Activated T-cell treated with anti-CD3 and anti-CD28 coated beads, Interleukin-2, amount 50 U/mL, for 72 hours (primary cell): ENCODE results near the gene SLC49A3. TPM values are rescaled to one million over a fixed set of nuclear protein-coding genes. Genes with fewer than 3 reads are reported as not detected.
A peak's percentile ranks its signal among the peaks of the same experiment; 100 is the strongest.
"Not testable (repeated sequence)": the region's sequence is repeated elsewhere in the genome, so short reads cannot be mapped to it uniquely, and the experiment has no call there.

Source experiments
- ATAC-seq, 2 donors: fragments of 150-1000 bp; cut with Tn5 transposase; replicated peaks in 1 of 2; 2 replicates each; pipeline ENCODE4 v1.10.0; 2021; ENCODE audit warnings: moderate library complexity in 2 of 2, mild to moderate bottlenecking in 1 of 2
- DNase-seq, 2 donors: peaks; one replicate each; pipeline ENCODE4 v3.0.0; 2021 to 2022; ENCODE audit warnings: mixed read lengths in 1 of 2
- H3K27ac Mint-ChIP-seq: one replicate; pipeline ENCODE4 v1.8.0; 2022; ENCODE audit warnings: mild to moderate bottlenecking, moderate library complexity, mixed read lengths
- H3K27me3 Mint-ChIP-seq: one replicate; pipeline ENCODE4 v1.8.0; 2022; ENCODE audit warnings: low read depth, mixed read lengths
- H3K36me3 Mint-ChIP-seq, 2 donors: one replicate each; pipeline ENCODE4 v1.8.0; 2022; ENCODE audit warnings: mixed read lengths in 2 of 2, mild to moderate bottlenecking in 1 of 2; ENCODE audit not compliant: insufficient read depth in 2 of 2
- H3K4me1 Mint-ChIP-seq: one replicate; pipeline ENCODE4 v1.8.0; 2022; ENCODE audit warnings: low read depth, mixed read lengths
- H3K4me3 Mint-ChIP-seq, 2 donors: one replicate each; pipeline ENCODE4 v1.8.0; 2022; ENCODE audit warnings: mild to moderate bottlenecking in 2 of 2, mixed read lengths in 2 of 2, moderate library complexity in 2 of 2
- H3K9me3 Mint-ChIP-seq, 2 donors: one replicate each; pipeline ENCODE4 v1.8.0; 2022; ENCODE audit warnings: mixed read lengths in 2 of 2
- total RNA-seq, 2 donors: library from RNA; stranded (reverse); gene quantifications; one replicate each; pipeline ENCODE4 v1.2.3, GENCODE V29; 2022

SLC49A3 gene
- total RNA-seq, 2 donors from 2014 or later = 0.29 to 0.37 TPM

DNA sequence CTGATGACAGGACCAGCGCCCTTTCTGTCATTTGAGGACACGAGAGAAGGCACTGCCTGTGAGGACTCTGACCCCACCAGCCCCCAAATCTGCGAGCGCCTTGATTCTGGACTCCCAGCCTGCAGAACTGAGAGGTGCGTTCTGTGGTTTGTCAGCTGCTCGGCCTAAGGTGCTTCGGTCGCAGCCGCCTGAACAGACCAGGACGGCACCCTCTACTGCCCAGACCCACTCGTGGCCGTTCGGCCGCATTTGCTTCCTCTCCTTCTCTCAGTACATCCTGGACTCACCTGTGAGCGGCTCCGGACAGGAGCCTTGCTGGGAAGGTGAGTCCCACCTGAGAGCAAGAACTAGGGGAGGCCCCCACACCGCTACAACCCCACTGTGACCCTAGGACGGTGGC is 25.1 kb upstream of the SLC49A3 start:
- Mint-ChIP-seq H3K27ac (no peak overlapping the region), H3K4me1 (peaks cover 11% of the 10 kb centered on the region), H3K9me3 (no peaks in the 10 kb centered on the region), H3K36me3 (no peaks in the 10 kb centered on the region), H3K27me3 (no peaks in the 10 kb centered on the region), H3K4me3 (no peak overlapping the region)
- DNase-seq (no peak), ATAC-seq (no peak)

DNA sequence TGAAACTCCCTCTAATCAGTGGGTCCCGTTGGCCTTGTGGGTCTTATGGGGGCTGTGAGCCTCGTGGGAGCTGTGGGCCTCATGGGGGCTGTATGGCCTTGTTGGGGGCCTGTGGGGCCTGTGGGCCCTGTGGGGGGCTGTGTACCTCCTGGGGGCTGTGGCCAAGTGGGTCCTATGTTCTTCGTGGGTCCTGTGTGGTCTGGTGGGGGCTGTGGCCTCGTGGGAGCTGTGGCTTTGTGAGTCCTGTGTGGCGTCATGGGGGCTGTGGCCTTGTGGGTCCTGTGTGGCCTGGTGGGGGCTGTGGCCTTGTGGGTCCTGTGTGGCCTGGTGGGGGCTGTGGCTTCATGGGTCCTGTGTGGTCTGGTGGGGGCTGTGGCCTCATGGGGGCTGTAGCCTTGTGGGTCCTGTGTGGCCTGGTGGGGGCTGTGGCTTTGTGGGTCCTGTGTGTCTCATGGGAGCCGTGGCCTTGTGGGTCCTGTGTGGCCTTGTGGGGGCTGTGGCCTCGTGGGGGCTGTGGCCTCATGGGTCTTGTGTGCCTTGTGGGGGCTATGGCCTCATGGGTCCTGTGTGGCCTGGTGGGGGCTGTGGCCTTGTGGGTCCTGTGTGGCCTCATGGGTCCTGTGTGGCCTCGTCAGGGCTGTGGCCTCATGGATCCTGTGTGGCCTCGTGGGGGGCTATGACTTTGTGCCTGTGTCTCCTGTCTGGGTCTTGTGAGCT is 24.1 kb upstream of the SLC49A3 start:
- no peak for ATAC-seq
- H3K4me3 Mint-ChIP-seq = no peak overlapping the region
- no peaks in the 10 kb centered on the region for H3K27me3 Mint-ChIP-seq
- peaks cover 17% of the 10 kb centered on the region for H3K4me1 Mint-ChIP-seq
- DNase-seq = no peak
- H3K27ac Mint-ChIP-seq = no peak overlapping the region
- H3K36me3 Mint-ChIP-seq = no peaks in the 10 kb centered on the region
- H3K9me3 Mint-ChIP-seq = no peaks in the 10 kb centered on the region

DNA sequence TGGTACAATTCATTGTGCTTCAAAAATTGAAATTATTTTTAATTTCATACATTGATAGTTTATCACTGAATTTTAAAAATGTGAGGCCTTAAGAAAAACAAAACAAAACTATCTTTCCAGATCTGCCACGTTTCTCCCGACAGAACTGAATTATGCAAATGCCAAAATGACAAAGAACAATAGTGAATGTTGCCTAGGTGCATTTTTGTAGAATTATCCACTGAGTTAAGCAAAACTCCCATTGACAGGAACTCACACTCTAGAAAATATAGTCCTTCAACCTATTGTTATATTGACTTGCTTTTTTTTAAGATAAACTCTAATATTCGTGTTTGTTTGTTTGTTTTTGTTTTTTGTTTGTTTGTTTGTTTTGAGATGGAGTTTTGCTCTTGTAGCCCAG is 23.1 kb upstream of the SLC49A3 start:
- Mint-ChIP-seq H3K36me3 (no peaks in the 10 kb centered on the region), H3K27ac (no peak overlapping the region), H3K4me3 (no peak overlapping the region), H3K27me3 (no peaks in the 10 kb centered on the region), H3K4me1 (peaks cover 17% of the 10 kb centered on the region), H3K9me3 (no peaks in the 10 kb centered on the region)
- no peak for DNase-seq
- no peak for ATAC-seq

DNA sequence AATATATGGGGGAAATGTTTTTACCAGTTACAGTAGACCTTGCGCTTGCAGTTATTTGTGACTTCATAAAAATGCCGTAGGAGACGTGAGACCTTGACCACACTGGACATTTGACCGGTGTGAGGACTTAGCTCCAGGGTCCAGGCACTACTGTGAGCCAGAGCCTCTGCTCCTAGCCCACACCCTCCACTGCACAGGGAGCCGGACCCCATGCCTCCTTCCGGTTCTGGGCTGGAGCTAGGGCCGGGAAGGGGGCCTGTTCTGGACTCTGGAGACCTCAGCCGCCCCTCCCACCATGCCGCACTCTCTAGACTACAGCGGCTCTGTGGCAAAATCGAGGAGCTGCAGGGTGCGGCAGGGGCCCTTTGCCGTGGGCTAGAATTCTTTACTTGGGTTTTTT is 22.0 kb upstream of the SLC49A3 start:
- Mint-ChIP-seq H3K4me3 (no peak overlapping the region), H3K9me3 (no peaks in the 10 kb centered on the region), H3K27ac (no peak overlapping the region), H3K4me1 (peaks cover 17% of the 10 kb centered on the region), H3K36me3 (no peaks in the 10 kb centered on the region), H3K27me3 (no peaks in the 10 kb centered on the region)
- DNase-seq (no peak), ATAC-seq (no peak)

DNA sequence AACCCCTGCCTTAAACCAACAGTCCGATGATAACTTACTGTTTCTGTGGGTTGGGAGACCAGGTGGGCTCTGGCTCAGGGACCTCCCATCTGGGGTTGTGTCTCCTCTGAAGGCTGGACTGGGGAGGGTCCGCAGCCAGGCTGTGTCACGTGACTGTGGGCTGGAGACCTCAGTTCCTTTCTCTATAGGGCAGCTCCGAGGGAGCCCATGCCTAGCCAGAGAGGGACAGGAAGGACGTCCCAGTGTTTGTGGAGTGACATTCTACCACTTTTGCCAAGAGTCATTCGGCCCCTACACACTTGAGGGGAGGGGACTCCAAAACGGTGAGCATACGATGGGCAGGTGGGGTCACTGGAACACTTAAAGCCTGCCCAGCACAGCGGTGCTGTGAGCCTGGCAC is 21.2 kb upstream of the SLC49A3 start:
- Mint-ChIP-seq H3K9me3 (no peaks in the 10 kb centered on the region), H3K36me3 (no peaks in the 10 kb centered on the region), H3K27ac (no peak overlapping the region), H3K4me3 (no peak overlapping the region), H3K27me3 (no peaks in the 10 kb centered on the region), H3K4me1 (peaks cover 21% of the 10 kb centered on the region)
- ATAC-seq (no peak), DNase-seq (no peak)

DNA sequence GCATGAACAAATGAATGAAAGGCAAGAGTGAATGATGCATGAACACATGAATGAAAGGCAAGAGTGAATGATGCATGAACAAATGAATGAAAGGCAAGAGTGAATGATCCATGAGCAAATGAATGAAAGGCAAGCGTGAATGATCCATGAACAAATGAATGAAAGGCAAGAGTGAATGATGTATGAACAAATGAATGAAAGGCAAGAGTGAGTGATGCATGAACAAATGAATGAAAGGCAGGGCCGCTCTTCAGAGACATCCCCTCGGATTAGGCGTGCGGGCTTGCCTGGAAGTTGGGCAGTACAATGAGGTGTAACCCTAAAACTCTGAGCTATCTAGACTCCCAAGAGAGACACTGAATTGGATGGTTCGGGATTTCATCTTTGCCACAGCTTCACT is 20.4 kb upstream of the SLC49A3 start:
- Mint-ChIP-seq H3K4me3 (peak overlapping the region in 1 of 2 donors; percentile 3), H3K27ac (no peak overlapping the region), H3K9me3 (no peaks in the 10 kb centered on the region)

DNA sequence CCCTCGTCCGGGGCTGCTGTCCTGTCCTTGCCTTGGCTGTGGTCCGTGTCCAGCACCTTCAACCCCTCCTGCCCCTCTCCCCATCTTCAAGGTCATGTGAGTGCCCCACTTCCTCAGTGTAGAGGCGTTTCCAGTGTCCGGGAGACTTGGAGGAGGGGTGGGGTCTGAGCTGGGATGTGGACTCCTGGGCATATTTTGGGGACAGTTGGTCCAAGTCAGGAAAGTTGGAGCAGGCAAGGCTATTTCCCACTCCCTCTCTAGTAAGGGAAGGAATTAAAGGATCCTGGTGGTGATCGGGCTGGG is 19.6 kb upstream of the SLC49A3 start:
- Mint-ChIP-seq H3K27me3 (no peaks in the 10 kb centered on the region), H3K27ac (no peak overlapping the region), H3K36me3 (no peaks in the 10 kb centered on the region), H3K4me3 (no peak overlapping the region), H3K4me1 (peaks cover 21% of the 10 kb centered on the region), H3K9me3 (no peaks in the 10 kb centered on the region)
- ATAC-seq = no peak
- DNase-seq = no peak

More for the DNA sequence above, 20.4 kb upstream of the SLC49A3 start:
- ATAC-seq (no peak), DNase-seq (no peak)
- peaks cover 21% of the 10 kb centered on the region for H3K4me1 Mint-ChIP-seq
- no peaks in the 10 kb centered on the region for H3K27me3 Mint-ChIP-seq
- H3K36me3 Mint-ChIP-seq = no peaks in the 10 kb centered on the region

DNA sequence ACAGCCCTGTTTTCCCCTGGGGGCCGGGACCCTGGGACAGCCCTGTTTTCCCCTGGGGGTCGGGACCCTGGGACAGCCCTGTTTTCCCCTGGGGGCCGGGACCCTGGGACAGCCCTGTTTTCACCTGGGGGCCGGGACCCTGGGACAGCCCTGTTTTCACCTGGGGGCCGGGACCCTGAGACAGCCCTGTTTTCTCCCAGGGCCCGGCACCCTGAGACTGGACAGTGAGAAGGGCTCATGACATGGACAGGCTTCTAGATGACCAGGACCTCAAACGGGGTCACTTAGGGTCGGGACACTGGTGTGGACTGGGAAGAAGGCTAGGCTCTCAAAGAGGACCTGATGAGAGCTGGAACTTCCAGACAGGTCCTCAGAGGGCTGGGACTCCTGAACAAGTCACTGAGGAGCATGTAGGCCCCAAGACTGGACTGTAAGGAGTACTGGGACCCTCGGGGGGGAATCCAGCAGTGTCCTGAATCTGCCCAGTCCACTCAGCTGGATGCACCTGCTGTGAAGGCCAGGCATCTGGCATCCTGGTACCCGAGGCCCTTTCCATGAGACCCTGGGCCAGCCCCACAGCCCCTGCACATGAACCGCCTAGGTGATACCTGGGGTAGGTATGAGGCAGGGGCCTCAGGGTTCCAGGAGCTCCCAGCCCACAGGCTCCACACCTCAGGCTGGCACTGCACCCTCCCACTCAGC is 19.1 kb upstream of the SLC49A3 start:
- Mint-ChIP-seq H3K4me3 (no peak overlapping the region), H3K36me3 (no peaks in the 10 kb centered on the region), H3K9me3 (no peaks in the 10 kb centered on the region), H3K4me1 (peaks cover 21% of the 10 kb centered on the region), H3K27ac (no peak overlapping the region), H3K27me3 (no peaks in the 10 kb centered on the region)
- ATAC-seq = no peak
- no peak for DNase-seq

DNA sequence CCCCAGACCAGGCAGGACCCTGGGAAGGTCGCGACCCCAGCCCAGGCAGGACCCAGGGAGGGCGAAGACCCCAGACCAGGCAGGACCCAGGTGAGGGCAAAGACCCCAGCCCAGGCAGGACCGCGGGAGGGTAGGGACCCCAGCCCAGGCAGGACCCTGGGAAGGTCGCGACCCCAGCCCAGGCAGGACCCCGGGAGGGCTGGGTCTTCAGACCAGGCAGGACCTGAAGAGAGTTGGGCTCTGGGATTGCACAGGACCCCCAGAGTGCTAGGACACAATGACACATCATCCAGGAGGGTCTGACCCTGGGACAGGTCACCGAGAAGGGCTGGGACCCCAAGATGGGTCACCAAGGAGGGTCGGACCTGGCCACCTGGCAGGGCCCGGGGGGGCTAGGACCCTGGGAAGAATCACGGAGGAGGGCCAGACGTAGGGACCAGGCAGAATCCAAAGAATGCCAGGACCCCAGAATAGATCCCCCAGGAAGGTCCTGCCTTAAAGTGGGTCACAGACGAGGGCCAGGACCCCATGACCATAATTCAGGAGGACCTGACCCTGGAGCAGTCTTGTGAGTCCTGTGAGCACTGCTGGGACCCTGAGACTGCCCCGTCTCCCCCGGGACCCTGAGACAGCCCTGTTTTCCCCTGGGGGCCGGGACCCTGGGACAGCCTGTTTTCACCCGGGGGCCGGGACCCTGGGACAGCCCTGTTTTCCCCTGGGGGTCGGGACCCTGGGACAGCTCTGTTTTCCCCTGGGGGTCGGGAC is 18.1 kb upstream of the SLC49A3 start:
- Mint-ChIP-seq H3K27ac (no peak overlapping the region), H3K4me3 (peak overlapping the region; percentile 19 to 50), H3K27me3 (no peaks in the 10 kb centered on the region), H3K9me3 (no peaks in the 10 kb centered on the region), H3K4me1 (peaks cover 21% of the 10 kb centered on the region), H3K36me3 (no peaks in the 10 kb centered on the region)
- no peak for ATAC-seq
- DNase-seq = no peak

DNA sequence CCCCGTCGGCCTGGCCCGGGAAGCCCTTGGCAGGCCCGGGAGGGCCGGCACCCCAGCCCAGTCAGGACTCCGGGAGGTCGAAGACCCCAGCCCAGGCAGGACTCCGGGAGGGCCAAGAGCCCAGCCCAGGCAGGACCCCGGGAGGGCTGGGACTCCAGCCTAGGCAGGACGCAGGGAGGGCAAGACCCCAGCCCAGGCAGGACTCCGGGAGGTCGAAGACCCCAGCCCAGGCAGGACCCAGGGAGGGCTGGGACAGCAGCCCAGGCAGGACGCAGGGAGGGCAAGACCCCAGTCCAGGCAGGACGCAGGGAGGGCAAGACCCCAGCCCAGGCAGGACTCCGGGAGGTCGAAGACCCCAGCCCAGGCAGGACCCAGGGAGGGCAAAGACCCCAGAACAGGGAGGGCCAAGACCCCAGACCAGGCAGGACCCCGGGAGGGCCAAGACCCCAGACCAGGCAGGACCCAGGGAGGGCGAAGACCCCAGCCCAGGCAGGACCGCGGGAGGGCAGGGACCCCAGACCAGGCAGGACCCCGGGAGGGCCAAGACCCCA is 17.2 kb upstream of the SLC49A3 start:
- ATAC-seq, H3K9me3 Mint-ChIP-seq, H3K27ac Mint-ChIP-seq, H3K27me3 Mint-ChIP-seq, H3K36me3 Mint-ChIP-seq, DNase-seq: not testable (repeated sequence)
- peak overlapping the region; percentile 34 to 92 for H3K4me3 Mint-ChIP-seq
- H3K4me1 Mint-ChIP-seq = peaks cover 21% of the 10 kb centered on the region

DNA sequence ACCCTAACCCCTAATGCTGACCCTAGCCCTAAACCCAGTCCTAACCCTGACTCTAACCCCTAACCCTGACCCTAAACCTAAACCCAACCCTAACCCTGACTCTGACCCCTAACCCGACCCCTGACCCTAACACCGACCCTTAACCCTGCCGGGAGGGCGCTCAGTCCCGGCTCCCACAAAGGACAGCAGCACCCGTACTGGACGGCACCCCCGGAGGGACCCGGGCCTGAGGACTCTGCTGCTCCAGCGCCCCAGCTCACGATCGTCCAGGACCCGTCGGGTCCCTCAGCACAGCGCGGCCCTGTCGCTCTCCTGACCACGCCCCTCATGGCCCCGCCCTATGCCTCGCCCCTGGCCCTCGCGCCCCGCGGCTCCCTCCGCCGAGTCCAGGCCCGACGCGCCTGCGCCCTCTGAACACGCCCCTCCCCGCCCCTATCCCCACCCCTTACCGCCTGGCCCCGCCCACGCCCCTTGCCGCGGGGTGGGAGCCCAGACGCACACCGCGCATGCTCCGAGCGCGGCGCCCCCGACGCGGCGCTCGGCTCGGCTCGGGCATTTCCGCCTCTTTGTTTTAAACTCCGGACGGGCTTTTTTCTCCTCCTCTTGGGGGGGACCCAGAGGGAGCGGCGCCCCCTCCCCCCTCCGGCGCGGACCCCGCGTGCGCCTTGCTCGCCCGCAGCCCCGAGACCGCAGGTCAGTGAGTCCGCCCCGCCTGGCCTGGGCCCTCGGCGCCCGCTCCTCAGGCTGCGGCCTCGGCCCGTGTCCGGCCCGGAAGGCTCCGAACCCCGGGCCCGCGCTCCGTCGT is 16.5 kb upstream of the SLC49A3 start, which contains the start of gene PCGF3:
TSS of gene PCGF3 (plus strand) at position 555 of the 805 bp plus-strand sequence. CDS start 27,849 bp downstream, outside the sequence.
- H3K9me3 Mint-ChIP-seq = no peaks in the 10 kb centered on the region
- peak within 1 kb of the TSS; percentile 52 for H3K27ac Mint-ChIP-seq
- peak; percentile 98 for DNase-seq

DNA sequence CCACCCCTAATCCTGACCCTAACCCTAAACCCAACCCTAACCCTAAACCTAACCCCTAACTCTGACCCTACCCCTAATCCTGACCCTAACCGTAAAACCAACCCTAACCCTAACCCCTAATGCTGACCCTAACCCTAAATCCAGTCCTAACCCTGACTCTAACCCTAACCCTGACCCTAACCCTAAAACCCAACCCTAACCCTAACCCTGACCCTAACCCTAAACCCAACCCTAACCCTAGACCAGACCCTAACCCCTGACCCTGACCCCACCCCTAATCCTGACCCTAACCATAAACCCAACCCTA is 16.0 kb upstream of the SLC49A3 start:
- DNase-seq (no peak), ATAC-seq (no peak)
- Mint-ChIP-seq H3K27ac (no peak overlapping the region), H3K4me3 (peak overlapping the region; percentile 80 to 92), H3K27me3 (no peaks in the 10 kb centered on the region), H3K36me3 (no peaks in the 10 kb centered on the region), H3K4me1 (peaks cover 17% of the 10 kb centered on the region), H3K9me3 (no peaks in the 10 kb centered on the region)

More for the DNA sequence above, 16.5 kb upstream of the SLC49A3 start, which contains the start of gene PCGF3:
- Mint-ChIP-seq H3K4me3 (peak within 1 kb of the TSS; percentile 80 to 92), H3K27me3 (no peaks in the 10 kb centered on the region), H3K4me1 (peaks cover 21% of the 10 kb centered on the region), H3K36me3 (no peaks in the 10 kb centered on the region)
- peak; percentile 98 for ATAC-seq
